GM21390 (cell line): ENCODE data around the gene MAP7.
"Not testable (repeated sequence)": the region's sequence is repeated elsewhere in the genome, so short reads cannot be mapped to it uniquely, and the experiment has no call there.

ENCODE experiments used
- ATAC-seq: cut with Tn5 transposase; IDR thresholded peaks from one replicate; pipeline ENCODE4 v1.9.1; 2021; ENCODE audit not compliant: unreplicated experiment

MAP7 gene

DNA sequence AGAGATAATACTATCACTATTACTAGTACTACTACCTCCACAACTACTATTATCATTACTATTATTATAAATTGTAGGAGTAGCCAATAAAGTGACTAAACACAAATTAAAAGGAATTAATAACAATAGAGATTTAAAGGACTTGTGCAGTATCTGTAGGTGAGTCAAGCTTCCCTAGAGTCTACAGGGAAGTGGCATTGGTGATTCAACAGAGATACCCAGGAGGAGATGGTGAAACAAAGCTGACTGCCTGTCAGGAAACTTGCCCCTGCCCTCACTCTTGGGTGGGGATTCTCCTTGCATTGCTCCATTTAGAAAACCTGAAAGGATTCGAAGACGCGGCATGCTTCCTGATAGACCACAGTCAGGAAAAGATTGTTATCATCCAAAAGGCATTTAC, 237.2 kb downstream of the MAP7 start:
- no peak for ATAC-seq

DNA sequence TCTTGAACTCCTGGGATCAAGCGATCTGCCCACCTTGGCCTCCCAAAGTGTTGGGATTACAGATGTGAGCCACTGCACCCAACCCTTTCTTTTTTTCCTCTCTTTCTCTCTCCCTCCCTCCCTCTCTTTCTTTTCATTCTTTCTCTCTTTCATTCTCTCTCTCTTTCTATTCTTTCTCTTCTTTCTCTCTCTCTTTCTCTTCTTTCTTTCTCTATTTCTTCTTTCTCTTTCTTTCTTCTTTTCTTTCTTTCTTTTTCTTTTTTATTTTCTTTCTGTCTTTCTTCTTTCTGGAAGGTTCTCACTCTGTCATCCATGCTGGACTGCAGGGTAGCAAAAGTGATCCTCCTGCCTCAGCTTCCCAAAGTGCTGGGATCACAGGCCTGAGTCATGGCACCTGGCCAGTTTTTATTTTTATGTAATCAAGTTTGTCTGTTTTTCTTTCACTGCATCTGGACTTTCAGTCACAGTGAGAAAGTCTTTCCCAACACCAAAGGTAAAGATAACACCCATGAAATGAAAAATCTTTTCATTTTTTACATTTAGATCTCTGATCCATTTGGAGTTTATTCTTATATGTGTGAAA, 240.4 kb downstream of the MAP7 start:
- no peak for ATAC-seq

DNA sequence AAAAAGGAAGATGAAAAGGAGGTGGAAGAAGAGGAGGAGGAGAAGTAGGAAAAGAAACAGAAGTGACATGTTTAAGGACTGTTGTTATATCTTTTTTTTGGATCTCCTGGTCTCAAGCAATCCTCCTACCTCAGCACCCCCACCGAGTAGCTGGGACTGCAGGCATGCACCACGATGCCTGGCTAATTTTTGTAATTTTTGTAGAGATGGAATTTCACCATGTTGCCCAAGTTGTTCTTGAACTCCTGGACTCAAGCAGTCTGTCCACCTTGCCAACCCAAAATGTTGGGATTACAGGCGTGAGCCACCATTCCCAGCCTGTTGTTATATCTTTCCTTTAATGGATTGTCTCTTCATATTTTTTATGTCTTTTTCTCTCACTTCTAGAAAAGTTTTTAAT, 241.1 kb downstream of the MAP7 start:
- ATAC-seq, result no peak

DNA sequence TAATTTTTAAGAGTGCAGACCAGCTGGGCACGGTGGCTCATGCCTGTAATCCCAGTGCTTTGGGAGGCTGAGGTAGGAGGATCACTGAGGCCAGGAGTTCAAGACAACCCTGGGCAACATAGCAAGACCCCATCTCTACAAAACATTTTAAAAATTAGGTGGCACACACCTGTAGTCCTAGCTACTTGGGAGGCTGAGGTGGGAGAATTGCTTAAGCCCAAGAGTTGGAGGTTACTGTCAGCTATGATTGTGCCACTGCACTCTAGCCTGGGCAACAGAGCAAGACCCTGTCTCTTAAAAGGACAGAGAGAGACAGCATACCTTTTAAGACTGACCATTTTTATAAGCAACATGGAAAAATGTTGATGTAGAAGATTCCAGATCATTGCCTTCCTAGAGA, 241.8 kb downstream of the MAP7 start:
- ATAC-seq, result not testable (repeated sequence)

DNA sequence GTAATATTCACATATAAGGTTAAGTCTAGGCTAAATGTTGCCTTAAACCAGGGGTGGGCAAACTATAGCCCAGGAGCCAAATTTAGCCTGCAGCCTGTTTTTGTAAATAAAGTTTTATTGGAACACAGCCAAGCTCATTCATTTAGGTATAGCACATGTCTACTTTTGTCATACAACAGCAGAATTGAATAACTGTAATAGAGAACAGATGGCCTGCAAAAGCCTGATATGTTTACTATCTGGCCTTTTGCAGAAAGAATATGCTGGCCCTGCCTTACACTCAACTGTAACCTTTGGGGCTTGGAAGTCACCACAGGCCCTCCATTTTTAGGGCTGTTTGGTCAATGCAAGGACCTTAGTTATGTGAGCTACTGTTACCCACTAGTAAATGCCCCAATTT, 242.9 kb downstream of the MAP7 start:
- no peak for ATAC-seq

DNA sequence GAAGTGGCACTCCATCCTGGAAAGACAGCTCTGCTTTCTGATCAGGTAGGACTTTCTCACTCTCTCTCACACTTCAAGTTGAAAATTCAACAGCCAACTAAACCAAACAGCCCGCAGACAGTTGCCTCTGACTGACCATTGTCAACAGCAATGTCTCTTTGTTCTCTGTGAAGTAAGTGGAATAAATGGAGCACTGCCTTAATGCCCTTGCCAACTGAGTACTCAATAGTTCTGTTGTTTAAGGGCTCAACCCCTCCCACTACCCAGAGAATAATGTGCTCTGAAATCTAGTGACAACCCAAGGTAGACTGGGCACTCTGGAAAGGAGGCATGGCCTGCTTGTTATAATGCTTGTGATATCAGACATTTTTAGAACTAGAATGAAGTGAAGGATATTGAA, 243.8 kb downstream of the MAP7 start:
- no peak for ATAC-seq

DNA sequence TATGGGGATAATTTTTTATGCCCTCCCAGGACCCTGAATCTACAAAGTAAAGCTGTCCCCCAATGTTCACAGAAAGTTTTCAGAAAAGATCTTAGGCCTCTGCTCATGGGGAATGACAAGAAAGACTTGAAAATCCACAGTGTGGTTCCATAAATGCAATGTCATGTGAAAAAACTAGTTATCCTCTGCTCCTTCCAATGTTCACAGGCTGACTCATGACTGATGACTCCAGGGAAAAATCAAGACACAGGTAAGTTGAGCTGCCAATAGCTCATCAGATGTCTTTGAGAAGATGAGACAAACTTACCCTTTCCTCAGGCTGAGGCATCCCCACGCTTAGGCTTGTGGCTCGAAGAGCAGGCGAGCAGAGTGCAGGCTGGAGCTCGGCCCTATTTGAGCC, 245.8 kb downstream of the MAP7 start:
- ATAC-seq, result no peak

DNA sequence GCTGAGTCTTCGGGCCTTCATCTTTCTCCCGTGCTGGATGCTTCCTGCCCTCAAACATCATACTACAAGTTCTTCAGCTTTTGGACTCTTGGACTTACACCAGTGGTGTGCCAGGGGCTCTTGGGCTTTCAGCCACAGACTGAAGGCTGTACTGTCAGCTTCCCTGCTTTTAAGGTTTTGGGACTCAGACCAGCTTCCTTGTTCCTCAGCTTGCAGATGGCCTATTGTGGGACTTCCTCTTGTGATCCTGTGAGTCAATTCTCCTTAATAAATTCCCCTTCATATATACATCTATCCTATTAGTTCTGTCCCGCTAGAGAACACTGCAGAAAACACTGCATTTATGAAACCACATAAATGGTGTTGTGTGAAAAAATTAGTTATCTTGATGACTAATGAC, 246.7 kb downstream of the MAP7 start:
- no peak for ATAC-seq

DNA sequence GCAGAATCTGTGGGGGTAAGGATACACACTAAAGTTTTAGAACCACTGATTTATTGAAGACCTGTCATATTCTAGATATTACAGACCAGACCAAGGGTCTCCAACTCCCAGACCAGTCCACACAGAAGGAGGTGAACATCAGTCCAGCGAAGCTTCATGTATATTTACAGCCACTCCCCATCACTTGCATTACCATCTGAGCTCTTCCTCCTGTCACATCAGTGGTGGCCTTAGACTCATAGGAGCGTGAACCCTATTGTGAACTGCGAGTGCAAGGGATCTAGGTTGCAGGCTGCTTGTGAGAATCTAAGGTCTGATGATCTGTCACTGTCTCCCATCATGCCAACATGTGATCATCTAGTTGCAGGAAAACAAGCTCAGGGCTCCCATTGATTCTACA, 255.6 kb downstream of the MAP7 start:
- no peak for ATAC-seq
